ENCODE data around the gene GPR132. TPM values are rescaled to one million over a fixed set of nuclear protein-coding genes. Genes with fewer than 3 reads are reported as not detected.

The GPR132 gene
- total and polyA plus RNA-seq, 2 of the 8 experiments (the other 6 are each of a cell fraction or from before 2014, with no cell fraction given) = 0.11 TPM; not detected in 1

- Histone ChIP-seq H3K9ac (replicated peaks in 1 of 4; ENCODE audit: extremely low read depth in 1 of 4, low read depth in 3 of 4, low read length in 3 of 4) (no peak overlapping the region), H3K23me2 (ENCODE audit: low read depth, low read length) (peaks cover 11% of the 10 kb centered on the region; the same call in 1 of the 2 replicates), H3K9me3 (ENCODE audit: insufficient read depth in 2 of 2, low read depth in 1 of 2, low read length in 1 of 2) (no peaks in the 10 kb centered on the region), H3K79me2 (ENCODE audit: control insufficient read depth in 1 of 2, insufficient read depth in 2 of 2, low read length in 2 of 2) (no peaks in the 10 kb centered on the region), H3K27me3 (replicated peaks in 1 of 4; ENCODE audit: control insufficient read depth in 3 of 4, extremely low read depth in 1 of 4, insufficient read depth in 3 of 4, low read length in 3 of 4) (peaks cover 12 to 61% (median 43%) of the 10 kb centered on the region in 4 experiments), H3K79me1 (ENCODE audit: low read depth, low read length) (no peaks in the 10 kb centered on the region), H2AFZ (ENCODE audit: low read length) (no peak overlapping the region), H2BK120ac (replicated peaks; ENCODE audit: low read depth, low read length) (no peak overlapping the region), H2BK12ac (ENCODE audit: low read depth, low read length) (0 out of 2 replicates have a peak overlapping the region, but pooled peaks have one; percentile 9), H4K20me1 (replicated peaks in 1 of 2; ENCODE audit: control insufficient read depth in 1 of 2, insufficient read depth in 2 of 2, low read length in 2 of 2) (peaks cover 5 to 6% of the 10 kb centered on the region in 2 experiments), H4K91ac (replicated peaks; ENCODE audit: insufficient read length, low read length) (no peak overlapping the region), H2AK5ac (ENCODE audit: low read depth, low read length) (no peak overlapping the region), H2BK15ac (ENCODE audit: low read length) (0 out of 2 replicates have a peak overlapping the region, but pooled peaks have one; percentile 72), H2BK20ac (ENCODE audit: low read length) (no peak overlapping the region), H3K14ac (ENCODE audit: insufficient read length) (no peak overlapping the region), H3K56ac (replicated peaks; ENCODE audit: insufficient read length, low read depth, low read length) (no peak overlapping the region), H3K18ac (ENCODE audit: extremely low read depth, low read length) (no peak overlapping the region), H4K8ac (ENCODE audit: extremely low read depth, insufficient read depth, low read length) (no peak overlapping the region), H3K4me2 (ENCODE audit: insufficient read depth in 1 of 2, low read depth in 2 of 2, low read length in 2 of 2) (no peak overlapping the region), H3K23ac (ENCODE audit: insufficient read length) (no peak overlapping the region), H4K5ac (ENCODE audit: insufficient read length, low read depth, low read length) (no peak overlapping the region), H3K4me3 (ENCODE audit: extremely low read depth in 1 of 4, insufficient read depth in 2 of 4, low read depth in 3 of 4, low read length in 4 of 4) (no peak overlapping the region), H2BK5ac (ENCODE audit: low read depth, low read length) (no peak overlapping the region), H3K27ac (ENCODE audit: low read depth, low read length) (no peak overlapping the region), H3K4me1 (replicated peaks in 1 of 4; ENCODE audit: control insufficient read depth in 3 of 4, insufficient read depth in 4 of 4, low read length in 3 of 4) (peaks cover 0 to 25% (median 14%) of the 10 kb centered on the region in 4 experiments; a peak in 6 of 7 replicates), H3K4ac (replicated peaks; ENCODE audit: insufficient read length, low read depth, low read length) (no peak overlapping the region), H3K36me3 (ENCODE audit: control insufficient read depth in 2 of 4, insufficient read depth in 4 of 4, low read length in 3 of 4) (no peaks in the 10 kb centered on the region)
- WGBS, 2 experiments (ENCODE audit: extremely low coverage in 1 of 2, insufficient coverage in 1 of 2, insufficient read length in 1 of 2, insufficient replicate concordance in 2 of 2, low coverage in 1 of 2, low lambda C conversion rate in 2 of 2, missing lambda C conversion rate in 1 of 2) = 74% methylated on average over 12 of the region's 15 CpGs; no CpG with 5 or more reads in 1 of the 2 experiments
- DNase-seq (ENCODE audit: low read depth in 1 of 2, low spot score in 2 of 2) (no peak), FAIRE-seq (no peak)
- POLR2A ChIA-PET (ENCODE audit: partially characterized antibody) = interaction anchor here (1.2 kb wide), 1 partner anchor 73 kb away, joined by 3 read pairs; no protein-coding TSS in a partner anchor
- CTCF ChIA-PET (ENCODE audit: partially characterized antibody) = interaction anchor here (0.5 to 3.1 kb wide), 38 partner anchors 9 to 1155 kb away, joined by 3 to 16 read pairs (median 4); partner anchors contain the start of gene NUDT14
- TF ChIP-seq CBX8 (IDR thresholded peaks at IDR 0.05; ENCODE audit: borderline replicate concordance, low read depth, low read length) = no peak
- no peak for TF ChIP-seq BRCA1 (IDR thresholded peaks at IDR 0.05; ENCODE audit: low read depth, low read length)
- no peak for TF ChIP-seq RFX5 (IDR thresholded peaks at IDR 0.05; ENCODE audit: borderline replicate concordance, low read depth, low read length)
- no peak for TF ChIP-seq SRF (IDR thresholded peaks at IDR 0.05; ENCODE audit: low read depth, low read length)
- no peak for TF ChIP-seq KDM4A (IDR thresholded peaks at IDR 0.05; ENCODE audit: low read depth, low read length, severe bottlenecking)
- no peak for TF ChIP-seq SUZ12 (IDR thresholded peaks at IDR 0.05; ENCODE audit: low read length)
Observed at GRCh38 chr14:105089746-105090492, 24.7 kb upstream of the GPR132 start.

Data from H1 (cell line).